HG02852 (cell line): ENCODE results near the gene SH3BP2.

ENCODE experiments used
- ATAC-seq: cut with Tn5 transposase; IDR thresholded peaks from one replicate; pipeline ENCODE4 v1.9.1; 2021; ENCODE audit warnings: mild to moderate bottlenecking, moderate library complexity; ENCODE audit not compliant: unreplicated experiment

The SH3BP2 gene

GRCh38 chr4:2817701-2818350 is 24.9 kb downstream of the SH3BP2 start:
- ATAC-seq, result no peak

- ATAC-seq, result no peak
Measured at GRCh38 chr4:2818351-2818939, 25.6 kb downstream of the SH3BP2 start.

- no peak for ATAC-seq
Measured at GRCh38 chr4:2819244-2820215, 26.6 kb downstream of the SH3BP2 start.

GRCh38 chr4:2820216-2820982 is 27.5 kb downstream of the SH3BP2 start:
- no peak for ATAC-seq

- no peak for ATAC-seq
Measured at GRCh38 chr4:2822461-2823300, 29.8 kb downstream of the SH3BP2 start.

GRCh38 chr4:2823301-2823670 is 30.4 kb downstream of the SH3BP2 start:
- no peak for ATAC-seq

- no peak for ATAC-seq
Measured at GRCh38 chr4:2823671-2824328, 30.9 kb downstream of the SH3BP2 start.

GRCh38 chr4:2824329-2824835 is 31.5 kb downstream of the SH3BP2 start:
- no peak for ATAC-seq

GRCh38 chr4:2824836-2825381 is 32.0 kb downstream of the SH3BP2 start:
- ATAC-seq, result no peak

GRCh38 chr4:2825740-2826139 is 32.9 kb downstream of the SH3BP2 start:
- ATAC-seq, result no peak

GRCh38 chr4:2827071-2827873 is 34.4 kb downstream of the SH3BP2 start:
- no peak for ATAC-seq

GRCh38 chr4:2827874-2828751 is 35.2 kb downstream of the SH3BP2 start:
- no peak for ATAC-seq

- no peak for ATAC-seq
Measured at GRCh38 chr4:2828758-2829181, 35.9 kb downstream of the SH3BP2 start.

- no peak for ATAC-seq
Measured at GRCh38 chr4:2829321-2829932, 36.5 kb downstream of the SH3BP2 start.

- no peak for ATAC-seq
Measured at GRCh38 chr4:2829933-2830451, 37.1 kb downstream of the SH3BP2 start.
